Measurements from ENCODE around the gene TCEAL9.

GRCh38 chrX:103347682-103348397, 8.5 kb upstream of the TCEAL9 start:
- TF ChIP-seq CTCF (conservative IDR thresholded peaks at IDR 0.05; ENCODE audit: low read length), result no peak
- TF ChIP-seq EZH2phosphoT487 (IDR thresholded peaks at IDR 0.05; ENCODE audit: borderline replicate concordance, low read depth, low read length), result no peak
